Activated naive CD4-positive, alpha-beta T cell treated with anti-CD3 and anti-CD28 coated beads, Interleukin-2, amount 50 U/mL, for 16 hours (primary cell): Measurements from ENCODE around the gene KBTBD8.

Experiments used
- DNase-seq: peaks from one replicate; pipeline ENCODE4 v3.0.0-alpha.2; 2020

KBTBD8 gene

GRCh38 chr3:67037615-67038014, 39.5 kb downstream of the KBTBD8 start:
- no peak for DNase-seq

- no peak for DNase-seq
These were observed 46.2 kb downstream of the KBTBD8 start for GRCh38 chr3:67044295-67044694.

GRCh38 chr3:67044955-67045354, 46.8 kb downstream of the KBTBD8 start:
- no peak for DNase-seq

- DNase-seq: no peak
These were observed 47.8 kb downstream of the KBTBD8 start for GRCh38 chr3:67045711-67046465.

DNA sequence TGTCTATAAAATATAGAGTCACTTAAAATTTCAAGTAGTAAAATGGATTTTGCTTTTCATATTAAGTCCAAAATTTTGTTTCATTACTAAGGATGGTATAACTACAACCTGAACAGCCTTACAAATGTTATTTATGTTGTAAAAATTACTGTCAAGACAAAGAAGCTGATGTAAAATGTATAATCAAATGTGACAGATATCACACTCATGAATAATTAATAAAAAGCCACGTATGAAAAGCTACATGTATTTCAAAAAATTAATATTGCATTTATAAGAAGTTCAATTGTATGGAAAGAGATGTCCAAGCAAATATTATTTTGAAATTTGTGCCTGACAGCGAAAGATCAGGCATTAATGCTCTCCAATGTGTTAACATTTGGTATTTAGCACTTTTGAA, 48.9 kb downstream of the KBTBD8 start:
- no peak for DNase-seq

GRCh38 chr3:67048067-67048714, 50.1 kb downstream of the KBTBD8 start:
- no peak for DNase-seq

DNA sequence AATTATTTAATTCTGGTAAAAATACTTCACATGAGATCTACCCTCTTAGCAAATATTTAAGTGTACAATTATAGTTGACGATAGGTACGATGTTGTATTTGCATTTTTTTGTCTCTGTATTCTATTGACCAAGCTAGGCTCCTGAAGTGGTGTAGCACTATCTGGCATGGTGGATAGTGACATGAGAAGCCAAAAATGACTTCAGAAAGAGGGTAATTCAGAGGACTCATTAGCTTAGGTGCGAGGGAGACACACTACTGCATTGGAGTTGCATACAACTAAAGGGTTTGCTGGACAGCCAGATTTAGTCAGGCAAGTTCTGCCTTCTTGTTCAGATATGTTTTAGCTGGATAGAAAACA, 50.6 kb downstream of the KBTBD8 start:
- DNase-seq: no peak

DNA sequence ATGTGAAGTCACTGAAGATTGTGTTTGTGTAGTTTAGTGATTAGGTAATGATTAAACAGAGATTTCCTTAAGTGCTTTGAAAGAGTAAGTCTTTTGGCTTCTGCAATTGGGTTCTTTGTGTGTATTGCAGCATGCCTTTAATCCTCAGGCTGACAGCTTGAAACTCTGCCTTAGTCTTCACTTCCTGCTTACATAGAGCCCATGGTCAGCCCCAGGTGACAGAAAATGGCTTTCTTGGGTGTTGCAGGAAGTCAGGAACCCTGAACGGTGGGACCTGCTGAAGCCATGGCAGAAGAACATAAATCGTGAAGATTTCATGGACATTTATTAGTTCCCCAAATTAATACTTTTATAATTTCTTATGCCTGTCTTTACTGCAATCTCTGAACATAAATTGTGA, 61.3 kb downstream of the KBTBD8 start:
- DNase-seq: no peak
